ENCODE results near the gene ITPKB. TPM values are rescaled to one million over a fixed set of nuclear protein-coding genes. Genes with fewer than 3 reads are reported as not detected.

ITPKB gene
- total and polyA plus RNA-seq, 2 experiments from 2014 or later = 0.31 to 5.2 TPM

GRCh38 chr1:226786550-226786949 is 47.5 kb upstream of the ITPKB start:
- Histone ChIP-seq H4K20me1 (replicated peaks; ENCODE audit: insufficient read depth) (no peaks in the 10 kb centered on the region), H3K27me3 (ENCODE audit: insufficient read depth) (no peaks in the 10 kb centered on the region), H3K27ac (ENCODE audit: low read depth) (no peak overlapping the region), H3K9me2 (ENCODE audit: insufficient read depth) (peaks cover 4% of the 10 kb centered on the region; the same call in 1 of the 2 replicates), H2AFZ (no peak overlapping the region), H3K4me2 (no peak overlapping the region), H3K4me3 (no peak overlapping the region), H3K79me2 (replicated peaks; ENCODE audit: insufficient read depth) (no peaks in the 10 kb centered on the region), H3K36me3 (ENCODE audit: insufficient read depth) (no peaks in the 10 kb centered on the region), H3F3A (replicated peaks; ENCODE audit: low read depth) (no peaks in the 10 kb centered on the region), H3K4me1 (ENCODE audit: insufficient read depth) (no peaks in the 10 kb centered on the region)
- ATAC-seq (no peak), DNase-seq (ENCODE audit: low spot score) (no peak)
- Mint-ChIP-seq H3K4me1 (no peaks in the 10 kb centered on the region), H3K9me3 (no peaks in the 10 kb centered on the region), H3K27ac (no peak overlapping the region), H3K36me3 (ENCODE audit: low read depth) (no peaks in the 10 kb centered on the region), H3K27me3 (ENCODE audit: insufficient read depth, low read depth, poor library complexity) (peaks cover 2% of the 10 kb centered on the region), H3K4me3 (no peak overlapping the region)
- TF ChIP-seq CTCF (conservative IDR thresholded peaks at IDR 0.05; ENCODE audit: low read depth in 2 of 2) (no peak), ZNF114 (CRISPR knock-in tag; IDR thresholded peaks at IDR 0.05) (no peak), CREB1 (CRISPR knock-in tag; IDR thresholded peaks at IDR 0.05; ENCODE audit: low read depth) (no peak), POLR2AphosphoS5 (IDR thresholded peaks at IDR 0.05; ENCODE audit: low read depth) (no peak), EZH2 (IDR thresholded peaks at IDR 0.05; ENCODE audit: low read depth, unreplicated experiment) (no peak), ZNF331 (CRISPR knock-in tag; IDR thresholded peaks at IDR 0.05; ENCODE audit: low read depth) (no peak), REST (IDR thresholded peaks at IDR 0.05; ENCODE audit: unreplicated experiment) (no peak), JUNB (IDR thresholded peaks at IDR 0.05; ENCODE audit: unreplicated experiment) (no peak), NANOG (IDR thresholded peaks at IDR 0.05; ENCODE audit: borderline replicate concordance) (no peak)

- Histone ChIP-seq H3K27me3 (ENCODE audit: insufficient read depth) (no peaks in the 10 kb centered on the region), H3K9me2 (ENCODE audit: insufficient read depth) (peaks cover 4% of the 10 kb centered on the region; the same call in 1 of the 2 replicates), H3K4me2 (no peak overlapping the region), H2AFZ (no peak overlapping the region), H3F3A (replicated peaks; ENCODE audit: low read depth) (no peaks in the 10 kb centered on the region), H3K4me1 (ENCODE audit: insufficient read depth) (no peaks in the 10 kb centered on the region), H3K36me3 (ENCODE audit: insufficient read depth) (no peaks in the 10 kb centered on the region), H4K20me1 (replicated peaks; ENCODE audit: insufficient read depth) (no peaks in the 10 kb centered on the region), H3K27ac (ENCODE audit: low read depth) (no peak overlapping the region), H3K79me2 (replicated peaks; ENCODE audit: insufficient read depth) (no peaks in the 10 kb centered on the region), H3K4me3 (no peak overlapping the region)
- H3K9me3 Mint-ChIP-seq = no peaks in the 10 kb centered on the region
- ATAC-seq (no peak), DNase-seq (ENCODE audit: low spot score) (no peak)
- H3K27me3 Mint-ChIP-seq (ENCODE audit: insufficient read depth, low read depth, poor library complexity) = peaks cover 2% of the 10 kb centered on the region
- no peaks in the 10 kb centered on the region for H3K4me1 Mint-ChIP-seq
- H3K27ac Mint-ChIP-seq = no peak overlapping the region
- no peak overlapping the region for H3K4me3 Mint-ChIP-seq
- no peaks in the 10 kb centered on the region for H3K36me3 Mint-ChIP-seq (ENCODE audit: low read depth)
- TF ChIP-seq EZH2 (IDR thresholded peaks at IDR 0.05; ENCODE audit: low read depth, unreplicated experiment) (no peak), ZNF114 (CRISPR knock-in tag; IDR thresholded peaks at IDR 0.05) (no peak), POLR2AphosphoS5 (IDR thresholded peaks at IDR 0.05; ENCODE audit: low read depth) (no peak), EZH2phosphoT487 (IDR thresholded peaks at IDR 0.05; ENCODE audit: unreplicated experiment) (no peak), ZNF462 (CRISPR knock-in tag; IDR thresholded peaks at IDR 0.05) (no peak), JUNB (IDR thresholded peaks at IDR 0.05; ENCODE audit: unreplicated experiment) (no peak)
These were observed 46.7 kb upstream of the ITPKB start for GRCh38 chr1:226785805-226786204.

Data from GM23338 (cell line).